Prostate gland (tissue), 2 donors: Measurements from ENCODE around the gene FAM131B.

ENCODE experiments used
- POLR2AphosphoS5 ChIP-seq: sonication (generic); formaldehyde crosslinking; IDR thresholded peaks from one replicate; pipeline ENCODE4 v1.6.1; 2017; ENCODE audit warnings: antibody characterized with exemption
- TF ChIP-seq, protein P1 (sequence below), 4 experiments: fragments of 200-600 bp in 2 of 4; fragments of 450-650 bp in 2 of 4; sonication (generic) in 2 of 4; IDR thresholded peaks; 1 replicate in 3 of 4; 2 replicates in 1 of 4; pipeline ENCODE4 v1.5.1; 2016 to 2019; ENCODE audit warnings: antibody characterized with exemption in 4 of 4, mild to moderate bottlenecking in 2 of 4, moderate library complexity in 2 of 4

GRCh38 chr7:143362131-143363015 lies at the start of gene FAM131B:
- no peak for TF ChIP-seq POLR2AphosphoS5
- TF ChIP-seq, protein P1, sequence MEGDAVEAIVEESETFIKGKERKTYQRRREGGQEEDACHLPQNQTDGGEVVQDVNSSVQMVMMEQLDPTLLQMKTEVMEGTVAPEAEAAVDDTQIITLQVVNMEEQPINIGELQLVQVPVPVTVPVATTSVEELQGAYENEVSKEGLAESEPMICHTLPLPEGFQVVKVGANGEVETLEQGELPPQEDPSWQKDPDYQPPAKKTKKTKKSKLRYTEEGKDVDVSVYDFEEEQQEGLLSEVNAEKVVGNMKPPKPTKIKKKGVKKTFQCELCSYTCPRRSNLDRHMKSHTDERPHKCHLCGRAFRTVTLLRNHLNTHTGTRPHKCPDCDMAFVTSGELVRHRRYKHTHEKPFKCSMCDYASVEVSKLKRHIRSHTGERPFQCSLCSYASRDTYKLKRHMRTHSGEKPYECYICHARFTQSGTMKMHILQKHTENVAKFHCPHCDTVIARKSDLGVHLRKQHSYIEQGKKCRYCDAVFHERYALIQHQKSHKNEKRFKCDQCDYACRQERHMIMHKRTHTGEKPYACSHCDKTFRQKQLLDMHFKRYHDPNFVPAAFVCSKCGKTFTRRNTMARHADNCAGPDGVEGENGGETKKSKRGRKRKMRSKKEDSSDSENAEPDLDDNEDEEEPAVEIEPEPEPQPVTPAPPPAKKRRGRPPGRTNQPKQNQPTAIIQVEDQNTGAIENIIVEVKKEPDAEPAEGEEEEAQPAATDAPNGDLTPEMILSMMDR (IDR thresholded peaks at IDR 0.05): no peak
